H1 (cell line): ENCODE data around the gene RAD9B. TPM values are rescaled to one million over a fixed set of nuclear protein-coding genes. Genes with fewer than 3 reads are reported as not detected.

Experiments
- ATF2 ChIP-seq: IDR thresholded peaks from 2 replicates; pipeline ENCODE4 v1.6.1; 2012; ENCODE audit warnings: low read length, inconsistent platforms
- ATF3 ChIP-seq: IDR thresholded peaks from 2 replicates; pipeline ENCODE4 v1.6.1; 2011; ENCODE audit warnings: low read depth, mild to moderate bottlenecking, low read length; ENCODE audit not compliant: insufficient read depth
- CTCF ChIP-seq, 3 experiments: IDR thresholded peaks; 1 replicate in 2 of 3; 2 replicates in 1 of 3; pipeline versions ENCODE4 v1.5.1 to v1.6.1; 2011; ENCODE audit warnings: low read length in 3 of 3, mild to moderate bottlenecking in 3 of 3, inconsistent platforms in 2 of 3, low read depth in 1 of 3, moderate library complexity in 1 of 3; ENCODE audit not compliant: insufficient read depth in 1 of 3; ENCODE audit errors: control extremely low read depth in 1 of 3
- EGR1 ChIP-seq: IDR thresholded peaks from 2 replicates; pipeline ENCODE4 v1.6.1; 2011; ENCODE audit warnings: low read depth, low read length, borderline replicate concordance
- EZH2 ChIP-seq: fragments of 200-600 bp; sonication (generic); IDR thresholded peaks from 2 replicates; pipeline ENCODE4 v1.7.1; 2012; ENCODE audit warnings: low read depth, mild to moderate bottlenecking, moderate library complexity, low read length, inconsistent platforms; ENCODE audit not compliant: severe bottlenecking
- GTF2F1 ChIP-seq: IDR thresholded peaks from 2 replicates; pipeline ENCODE4 v1.6.1; 2012; ENCODE audit warnings: low read depth, low read length, improper control_type of control experiment, borderline replicate concordance
- HDAC2 ChIP-seq, 2 experiments: fragments of 300-600 bp in 1 of 2; sonication (generic) in 1 of 2; IDR thresholded peaks; 2 replicates each; pipeline ENCODE4 v1.6.1; 2011 to 2012; ENCODE audit warnings: low read depth in 2 of 2, low read length in 2 of 2, mild to moderate bottlenecking in 2 of 2, moderate library complexity in 2 of 2, borderline replicate concordance in 1 of 2, inconsistent platforms in 1 of 2
- JUN ChIP-seq: IDR thresholded peaks from 2 replicates; pipeline ENCODE4 v1.6.1; 2011; ENCODE audit warnings: low read depth, mild to moderate bottlenecking, improper control_type of control experiment, low read length
- KDM1A ChIP-seq: fragments of 200-600, 300-600 bp; sonication (generic); IDR thresholded peaks from 2 replicates; pipeline ENCODE4 v1.7.1; 2016; ENCODE audit warnings: mild to moderate bottlenecking, low read length, borderline replicate concordance
- NRF1 ChIP-seq: IDR thresholded peaks from 2 replicates; pipeline ENCODE4 v1.6.1; 2011; ENCODE audit warnings: mild to moderate bottlenecking, low read depth, low read length, improper control_type of control experiment
- POLR2A ChIP-seq, 2 experiments: IDR thresholded peaks; 1 replicate in 1 of 2; 2 replicates in 1 of 2; pipeline ENCODE4 v1.6.1; 2011; ENCODE audit warnings: low read depth in 2 of 2, low read length in 2 of 2, mild to moderate bottlenecking in 2 of 2; ENCODE audit errors: control extremely low read depth in 1 of 2
- POLR2AphosphoS5 ChIP-seq: IDR thresholded peaks from 2 replicates; pipeline ENCODE4 v1.6.1; 2011; ENCODE audit warnings: low read depth, low read length
- RNF2 ChIP-seq: fragments of 200-900, 300-1000 bp; sonication (generic); IDR thresholded peaks from 2 replicates; pipeline ENCODE4 v1.7.1; 2016; ENCODE audit warnings: borderline replicate concordance, low read depth, mild to moderate bottlenecking, antibody characterized with exemption, low read length; ENCODE audit not compliant: poor library complexity, severe bottlenecking; ENCODE audit errors: missing control alignments
- SRF ChIP-seq: IDR thresholded peaks from 2 replicates; pipeline ENCODE4 v1.6.1; 2011; ENCODE audit warnings: mild to moderate bottlenecking, low read depth, low read length, moderate library complexity
- TAF7 ChIP-seq: optimal IDR thresholded peaks from 2 replicates; pipeline ENCODE3; 2011; ENCODE audit warnings: low read depth, mild to moderate bottlenecking, inconsistent platforms, low read length, moderate library complexity, borderline replicate concordance
- USF2 ChIP-seq: IDR thresholded peaks from 2 replicates; pipeline ENCODE4 v1.6.1; 2011; ENCODE audit warnings: low read length, improper control_type of control experiment
- polyA plus RNA-seq, 7 experiments: library from polyadenylated mRNA; depleted of rRNA in 3 of 7; stranded (reverse) in 5 of 7; unstranded in 2 of 7; fragments of >200 nt in 5 of 7; fragments of 200-250 nt in 2 of 7; gene quantifications; 1 replicate in 5 of 7; 2 replicates in 1 of 7; 4 replicates in 1 of 7; pipeline versions ENCODE4 v1.2.1 to v1.2.3, GENCODE V29; 2011 to 2013; ENCODE audit warnings: missing spikeins in 2 of 7, mixed read lengths in 2 of 7
- total RNA-seq: library from RNA; stranded (reverse); fragmentation: NEBNext Ultra II Directional; extraction: Animal tissue kit (Norgen Biotek cat#: 25700); gene quantifications from 2 replicates; pipeline ENCODE4 v1.2.1, GENCODE V29; 2021

The RAD9B gene
- total and polyA plus RNA-seq, 2 of the 8 experiments (the other 6 are each of a cell fraction or from before 2014, with no cell fraction given): 0.06 TPM; not detected in 1

- TF ChIP-seq ATF2 (no peak), ATF3 (no peak), SRF (no peak), NRF1 (0 out of 2 replicates have a peak, but pooled peaks have one; percentile 15), GTF2F1 (no peak), EGR1 (peak; percentile 60; the same call in 1 of the 2 replicates), POLR2A (IDR thresholded peaks at IDR 0.05; ENCODE audit: control extremely low read depth in 1 of 2, low read depth in 2 of 2, low read length in 2 of 2) (peak in 1 of 2 experiments; percentile 72; a peak in 2 of 3 replicates), EZH2 (no peak), USF2 (no peak), JUN (no peak), RNF2 (no peak), POLR2AphosphoS5 (peak; percentile 91), CTCF (IDR thresholded peaks at IDR 0.05; ENCODE audit: control extremely low read depth in 1 of 3, insufficient read depth in 1 of 3, low read depth in 1 of 3, low read length in 3 of 3) (no peak), HDAC2 (IDR thresholded peaks at IDR 0.05; ENCODE audit: borderline replicate concordance in 1 of 2, low read depth in 2 of 2, low read length in 2 of 2) (0 out of 4 replicates have a peak, but pooled peaks of 1 of the 2 experiments have one; percentile 53), KDM1A (peak; percentile 90), TAF7 (no peak)
Measured at GRCh38 chr12:110468214-110469048, 33.7 kb upstream of the RAD9B start, which contains the start of the genes FAM216A and GPN3 (continued).
